Measurements from ENCODE around the gene FNDC11. TPM values are rescaled to one million over a fixed set of nuclear protein-coding genes. Genes with fewer than 3 reads are reported as not detected.
"Not testable (repeated sequence)": the region's sequence is repeated elsewhere in the genome, so short reads cannot be mapped to it uniquely, and the experiment has no call there.

The FNDC11 gene
- total and polyA plus RNA-seq, 4 donors = under 0.01 to 0.01 TPM; not detected in 2

GRCh38 chr20:63598479-63599395, 44.8 kb downstream of the FNDC11 start:
- H3K4me1 ChIP-seq (ENCODE audit: control insufficient read depth in 4 of 4, insufficient read depth in 4 of 4, low read length in 3 of 4) = no peaks in the 10 kb centered on the region
- 94% methylated on average over 33 of the region's 33 CpGs for WGBS
- TF ChIP-seq ZBTB33 (IDR thresholded peaks at IDR 0.05) (no peak), HNF4A (conservative IDR thresholded peaks at IDR 0.05) (no peak), SP1 (IDR thresholded peaks at IDR 0.05) (no peak), GABPA (IDR thresholded peaks at IDR 0.05 in 1 of 2, conservative IDR thresholded peaks at IDR 0.05 in 1 of 2) (no peak), CTCF (IDR thresholded peaks at IDR 0.05; ENCODE audit: low read depth, low read length, missing input control) (no peak), TAF1 (conservative IDR thresholded peaks at IDR 0.05) (no peak), RAD21 (IDR thresholded peaks at IDR 0.05) (no peak), YY1 (IDR thresholded peaks at IDR 0.05) (no peak), EGR1 (IDR thresholded peaks at IDR 0.05; ENCODE audit: low read depth in 2 of 2) (no peak), JUND (IDR thresholded peaks at IDR 0.05) (no peak), HNF4G (IDR thresholded peaks at IDR 0.05) (no peak), FOXA2 (IDR thresholded peaks at IDR 0.05) (no peak)
- H3K27me3 ChIP-seq (ENCODE audit: control insufficient read depth in 4 of 4, insufficient read depth in 4 of 4, low read length in 3 of 4) = no peaks in the 10 kb centered on the region
- H3K9ac ChIP-seq (ENCODE audit: low read depth in 1 of 2, low read length in 2 of 2) = no peak overlapping the region
- no peak overlapping the region for H3K4me3 ChIP-seq (ENCODE audit: low read depth in 1 of 3, low read length in 3 of 3)
- H3K36me3 ChIP-seq (ENCODE audit: control insufficient read depth in 4 of 4, insufficient read depth in 3 of 4, low read depth in 1 of 4, low read length in 3 of 4) = peaks cover 5 to 52% (median 19%) of the 10 kb centered on the region in 4 donors
- no peak overlapping the region for H3K27ac ChIP-seq (ENCODE audit: low read depth in 1 of 2, low read length in 2 of 2)
- DNase-seq (ENCODE audit: low spot score) = no peak
- no peaks in the 10 kb centered on the region for H3K9me3 ChIP-seq (ENCODE audit: control insufficient read depth in 4 of 4, low read length in 3 of 4)

- TF ChIP-seq GABPA (IDR thresholded peaks at IDR 0.05 in 1 of 2, conservative IDR thresholded peaks at IDR 0.05 in 1 of 2) = no peak
- no peak for TF ChIP-seq TAF1 (conservative IDR thresholded peaks at IDR 0.05)
- no peak for TF ChIP-seq MAX (IDR thresholded peaks at IDR 0.05)
- no peak for TF ChIP-seq HNF4A (conservative IDR thresholded peaks at IDR 0.05)
- TF ChIP-seq SP1 (IDR thresholded peaks at IDR 0.05) = no peak
- no peak for TF ChIP-seq CTCF (IDR thresholded peaks at IDR 0.05; ENCODE audit: low read depth, low read length, missing input control)
- TF ChIP-seq FOXA2 (IDR thresholded peaks at IDR 0.05) = no peak
- TF ChIP-seq ZBTB33 (IDR thresholded peaks at IDR 0.05) = no peak
- peaks cover 5 to 50% (median 19%) of the 10 kb centered on the region in 4 donors for H3K36me3 ChIP-seq (ENCODE audit: control insufficient read depth in 4 of 4, insufficient read depth in 3 of 4, low read depth in 1 of 4, low read length in 3 of 4)
- no peaks in the 10 kb centered on the region for H3K9me3 ChIP-seq (ENCODE audit: control insufficient read depth in 4 of 4, low read length in 3 of 4)
- no peak overlapping the region for H3K27ac ChIP-seq (ENCODE audit: low read depth in 1 of 2, low read length in 2 of 2)
- H3K4me1 ChIP-seq (ENCODE audit: control insufficient read depth in 4 of 4, insufficient read depth in 4 of 4, low read length in 3 of 4) = no peaks in the 10 kb centered on the region
- H3K4me3 ChIP-seq (ENCODE audit: low read depth in 1 of 3, low read length in 3 of 3) = no peak overlapping the region
- WGBS = 91% methylated on average over 27 of the region's 27 CpGs
- no peak overlapping the region for H3K9ac ChIP-seq (ENCODE audit: low read depth in 1 of 2, low read length in 2 of 2)
- DNase-seq (ENCODE audit: low spot score) = no peak
- H3K27me3 ChIP-seq (ENCODE audit: control insufficient read depth in 4 of 4, insufficient read depth in 4 of 4, low read length in 3 of 4) = no peaks in the 10 kb centered on the region
Observed at GRCh38 chr20:63599396-63600050, 45.6 kb downstream of the FNDC11 start.

GRCh38 chr20:63601679-63602078, 47.7 kb downstream of the FNDC11 start:
- not testable (repeated sequence) for H3K4me1 ChIP-seq (ENCODE audit: control insufficient read depth in 4 of 4, insufficient read depth in 4 of 4, low read length in 3 of 4); H3K4me3 ChIP-seq (ENCODE audit: low read depth in 1 of 3, low read length in 3 of 3); H3K27ac ChIP-seq (ENCODE audit: low read depth in 1 of 2, low read length in 2 of 2); H3K27me3 ChIP-seq (ENCODE audit: control insufficient read depth in 4 of 4, insufficient read depth in 4 of 4, low read length in 3 of 4); DNase-seq (ENCODE audit: low spot score); H3K9me3 ChIP-seq (ENCODE audit: control insufficient read depth in 4 of 4, low read length in 3 of 4); H3K9ac ChIP-seq (ENCODE audit: low read depth in 1 of 2, low read length in 2 of 2)
- peaks cover 7 to 38% (median 16%) of the 10 kb centered on the region in 4 donors for H3K36me3 ChIP-seq (ENCODE audit: control insufficient read depth in 4 of 4, insufficient read depth in 3 of 4, low read depth in 1 of 4, low read length in 3 of 4)
- WGBS = 76% methylated on average over 8 of the region's 8 CpGs

Measured in liver (tissue), 9 donors.